H9 (cell line): Measurements from ENCODE around the gene SEMA3E. TPM values are rescaled to one million over a fixed set of nuclear protein-coding genes. Genes with fewer than 3 reads are reported as not detected.

Source experiments
- DNase-seq: peaks from one replicate; pipeline ENCODE4 v3.0.0-alpha.2; 2017
- H2AFZ ChIP-seq: one replicate; pipeline ENCODE4 v1.6.1; 2013; ENCODE audit warnings: mild to moderate bottlenecking, low read length, control low read depth, moderate library complexity
- H2AK5ac ChIP-seq: 2 replicates; pipeline ENCODE4 v1.6.1; 2013; ENCODE audit warnings: low read length, control low read depth, mixed read lengths; ENCODE audit not compliant: insufficient read length
- H2BK120ac ChIP-seq: one replicate; pipeline ENCODE4 v1.6.1; 2013; ENCODE audit warnings: low read depth, mild to moderate bottlenecking, low read length, control low read depth, inconsistent platforms; ENCODE audit not compliant: poor library complexity, severe bottlenecking
- H2BK12ac ChIP-seq: 2 replicates; pipeline ENCODE4 v1.6.1; 2013; ENCODE audit warnings: low read length, control low read depth, mixed read lengths, low read depth; ENCODE audit not compliant: insufficient read length
- H2BK15ac ChIP-seq: 2 replicates; pipeline ENCODE4 v1.6.1; 2013; ENCODE audit warnings: low read depth, low read length, control low read depth
- H2BK20ac ChIP-seq: one replicate; pipeline ENCODE4 v1.6.1; 2013; ENCODE audit warnings: low read depth, mild to moderate bottlenecking, low read length, control low read depth, inconsistent platforms; ENCODE audit not compliant: poor library complexity, severe bottlenecking
- H2BK5ac ChIP-seq: 2 replicates; pipeline ENCODE4 v1.6.1; 2013; ENCODE audit warnings: low read length, control low read depth, mixed read lengths; ENCODE audit not compliant: insufficient read length
- H3K14ac ChIP-seq: 2 replicates; pipeline ENCODE4 v1.6.1; 2013; ENCODE audit warnings: low read length, control low read depth; ENCODE audit not compliant: insufficient read depth
- H3K18ac ChIP-seq: 2 replicates; pipeline ENCODE4 v1.6.1; 2013; ENCODE audit warnings: low read depth, mild to moderate bottlenecking, mixed read lengths, low read length, control low read depth; ENCODE audit not compliant: insufficient read length
- H3K23ac ChIP-seq: 2 replicates; pipeline ENCODE4 v1.6.1; 2013; ENCODE audit warnings: low read length, control low read depth, mixed read lengths, low read depth; ENCODE audit not compliant: insufficient read length
- H3K23me2 ChIP-seq: 2 replicates; pipeline ENCODE4 v1.6.1; 2013; ENCODE audit warnings: low read depth, mild to moderate bottlenecking, mixed read lengths, low read length, control low read depth; ENCODE audit not compliant: insufficient read length, poor library complexity, severe bottlenecking
- H3K27ac ChIP-seq: 2 replicates; pipeline ENCODE4 v1.5.1; 2013; ENCODE audit warnings: low read length, control low read depth, mixed read lengths, low read depth; ENCODE audit not compliant: insufficient read length
- H3K27me3 ChIP-seq: 2 replicates; pipeline ENCODE4 v1.6.1; 2013; ENCODE audit warnings: low read length, control low read depth, inconsistent platforms; ENCODE audit not compliant: insufficient read depth
- H3K4ac ChIP-seq: 2 replicates; pipeline ENCODE4 v1.6.1; 2013; ENCODE audit warnings: low read depth, mild to moderate bottlenecking, control low read depth, inconsistent platforms, low read length, moderate library complexity
- H3K4me1 ChIP-seq: 2 replicates; pipeline ENCODE4 v1.6.1; 2013; ENCODE audit warnings: low read length, control low read depth, inconsistent platforms; ENCODE audit not compliant: insufficient read depth
- H3K4me2 ChIP-seq: 2 replicates; pipeline ENCODE4 v1.6.1; 2013; ENCODE audit warnings: low read length, control low read depth, mixed read lengths; ENCODE audit not compliant: insufficient read length, insufficient read depth
- H3K56ac ChIP-seq: 2 replicates; pipeline ENCODE4 v1.6.1; 2013; ENCODE audit warnings: low read depth, mild to moderate bottlenecking, mixed read lengths, low read length, control low read depth; ENCODE audit not compliant: insufficient read length
- H3K79me1 ChIP-seq: 2 replicates; pipeline ENCODE4 v1.6.1; 2013; ENCODE audit warnings: low read depth, mild to moderate bottlenecking, moderate library complexity, low read length, control low read depth, inconsistent platforms; ENCODE audit not compliant: insufficient read depth, poor library complexity, severe bottlenecking
- H3K79me2 ChIP-seq: 2 replicates; pipeline ENCODE4 v1.6.1; 2013; ENCODE audit warnings: low read length, control low read depth, inconsistent platforms; ENCODE audit not compliant: insufficient read depth
- H3K9ac ChIP-seq: 2 replicates; pipeline ENCODE4 v1.6.1; 2013; ENCODE audit warnings: low read length, control low read depth, mixed read lengths; ENCODE audit not compliant: insufficient read length; ENCODE audit errors: extremely low read depth
- H3K9me3 ChIP-seq: one replicate; pipeline ENCODE4 v1.6.1; 2013; ENCODE audit warnings: low read depth, low read length, inconsistent platforms; ENCODE audit not compliant: control insufficient read depth
- H3T11ph ChIP-seq: one replicate; pipeline ENCODE4 v1.6.1; 2013; ENCODE audit warnings: mild to moderate bottlenecking, low read length, control low read depth, inconsistent platforms
- H4K20me1 ChIP-seq: one replicate; pipeline ENCODE4 v1.6.1; 2013; ENCODE audit not compliant: control insufficient read depth, insufficient read length, insufficient read depth
- H4K5ac ChIP-seq: 2 replicates; pipeline ENCODE4 v1.6.1; 2013; ENCODE audit warnings: low read depth, mild to moderate bottlenecking, mixed read lengths, low read length, control low read depth; ENCODE audit not compliant: insufficient read length
- H4K8ac ChIP-seq: replicated peaks from 2 replicates; pipeline ENCODE4 v1.6.1; 2013; ENCODE audit warnings: low read length, control low read depth, mixed read lengths, low read depth; ENCODE audit not compliant: insufficient read length
- H4K91ac ChIP-seq: 2 replicates; pipeline ENCODE4 v1.6.1; 2013; ENCODE audit warnings: low read depth, mild to moderate bottlenecking, moderate library complexity, mixed read lengths, low read length, control low read depth; ENCODE audit not compliant: insufficient read length
- H3K27ac Mint-ChIP-seq, 3 experiments: 2 replicates in 2 of 3; 3 replicates in 1 of 3; pipeline ENCODE4 v1.8.0; 2020 to 2021; ENCODE audit warnings: mixed read lengths in 3 of 3, mild to moderate bottlenecking in 1 of 3, moderate library complexity in 1 of 3
- H3K27me3 Mint-ChIP-seq: 2 replicates; pipeline ENCODE4 v1.8.0; 2021; ENCODE audit warnings: low read depth, mild to moderate bottlenecking, moderate library complexity, mixed read lengths
- H3K36me3 Mint-ChIP-seq, 3 experiments: 2 replicates in 2 of 3; 3 replicates in 1 of 3; pipeline ENCODE4 v1.8.0; 2020 to 2021; ENCODE audit warnings: low read depth in 3 of 3, mixed read lengths in 3 of 3; ENCODE audit not compliant: insufficient read depth in 1 of 3
- H3K4me1 Mint-ChIP-seq, 2 experiments: 2 replicates each; pipeline ENCODE4 v1.8.0; 2020; ENCODE audit warnings: mixed read lengths in 2 of 2
- H3K4me3 Mint-ChIP-seq, 2 experiments: 2 replicates in 1 of 2; 3 replicates in 1 of 2; pipeline ENCODE4 v1.8.0; 2020 to 2021; ENCODE audit warnings: mild to moderate bottlenecking in 2 of 2, mixed read lengths in 2 of 2, moderate library complexity in 1 of 2
- H3K9me3 Mint-ChIP-seq, 2 experiments: 2 replicates in 1 of 2; 3 replicates in 1 of 2; pipeline ENCODE4 v1.8.0; 2020; ENCODE audit warnings: mild to moderate bottlenecking in 2 of 2, mixed read lengths in 2 of 2, moderate library complexity in 1 of 2
- CTCF ChIP-seq: fragments of 200-600 bp; sonication (generic); conservative IDR thresholded peaks from 3 replicates; pipeline ENCODE4 v1.8.0; 2021; ENCODE audit warnings: antibody characterized with exemption, mild to moderate bottlenecking
- total RNA-seq: library from RNA; stranded (reverse); gene quantifications from 2 replicates; pipeline ENCODE4 v1.2.1, GENCODE V29; 2021

The SEMA3E gene
- total RNA-seq, 1 experiment from 2014 or later = 0.39 TPM

GRCh38 chr7:83388436-83388835 is 260.5 kb downstream of the SEMA3E start:
- peaks cover 0 to 3% of the 10 kb centered on the region in 2 experiments; a peak in 1 of 5 replicates for H3K9me3 Mint-ChIP-seq

More at GRCh38 chr7:83388436-83388835, 260.5 kb downstream of the SEMA3E start:
- H3K23ac ChIP-seq = no peak overlapping the region
- no peaks in the 10 kb centered on the region for H4K20me1 ChIP-seq
- H3K36me3 Mint-ChIP-seq = no peaks in the 10 kb centered on the region
- no peak overlapping the region for H3K4me2 ChIP-seq
- H3K4me1 Mint-ChIP-seq = no peaks in the 10 kb centered on the region
- H4K5ac ChIP-seq = no peak overlapping the region
- no peaks in the 10 kb centered on the region for H3K23me2 ChIP-seq
- no peak overlapping the region for H3K4ac ChIP-seq
- no peaks in the 10 kb centered on the region for H3K9me3 ChIP-seq
- no peak overlapping the region for H3K14ac ChIP-seq
- H3K27me3 Mint-ChIP-seq = no peaks in the 10 kb centered on the region
- no peak overlapping the region for H3K18ac ChIP-seq
- H3K56ac ChIP-seq = no peak overlapping the region
- no peak overlapping the region for H4K91ac ChIP-seq
- no peak overlapping the region for H3K4me3 Mint-ChIP-seq
- no peak overlapping the region for H2AK5ac ChIP-seq
- H2BK5ac ChIP-seq = no peak overlapping the region
- H2BK120ac ChIP-seq = no peak overlapping the region
- no peaks in the 10 kb centered on the region for H3K4me1 ChIP-seq
- no peak overlapping the region for H2AFZ ChIP-seq
- H3K27ac ChIP-seq = no peak overlapping the region
- no peak overlapping the region for H2BK20ac ChIP-seq
- H3K27ac Mint-ChIP-seq = no peak overlapping the region
- no peak overlapping the region for H2BK15ac ChIP-seq
- no peaks in the 10 kb centered on the region for H3K79me2 ChIP-seq
- TF ChIP-seq CTCF = no peak
- H3K9ac ChIP-seq = no peak overlapping the region
- no peak overlapping the region for H4K8ac ChIP-seq
- no peak overlapping the region for H2BK12ac ChIP-seq
- H3K79me1 ChIP-seq = no peaks in the 10 kb centered on the region
- no peak overlapping the region for H3T11ph ChIP-seq
- DNase-seq = no peak
- no peaks in the 10 kb centered on the region for H3K27me3 ChIP-seq
